Neuron (in vitro differentiated cells): ENCODE results near the gene EYA4.

Experiments
- H2AFZ ChIP-seq: one replicate; pipeline ENCODE4 v1.6.1; 2013; ENCODE audit warnings: low read depth, mild to moderate bottlenecking, inconsistent platforms, low read length, moderate library complexity
- H3K27me3 ChIP-seq: one replicate; pipeline ENCODE4 v1.6.1; 2013; ENCODE audit warnings: low read length; ENCODE audit not compliant: insufficient read depth
- H3K36me3 ChIP-seq: one replicate; pipeline ENCODE4 v1.6.1; 2013; ENCODE audit warnings: low read length; ENCODE audit not compliant: insufficient read depth
- H3K4me1 ChIP-seq: one replicate; pipeline ENCODE4 v1.6.1; 2013; ENCODE audit warnings: low read length; ENCODE audit not compliant: insufficient read depth
- H3K4me3 ChIP-seq: 2 replicates; pipeline ENCODE4 v1.5.1; 2013; ENCODE audit warnings: mild to moderate bottlenecking, low read length, moderate library complexity
- H3K9me3 ChIP-seq: one replicate; pipeline ENCODE4 v1.6.1; 2013; ENCODE audit warnings: low read length

EYA4 gene

DNA sequence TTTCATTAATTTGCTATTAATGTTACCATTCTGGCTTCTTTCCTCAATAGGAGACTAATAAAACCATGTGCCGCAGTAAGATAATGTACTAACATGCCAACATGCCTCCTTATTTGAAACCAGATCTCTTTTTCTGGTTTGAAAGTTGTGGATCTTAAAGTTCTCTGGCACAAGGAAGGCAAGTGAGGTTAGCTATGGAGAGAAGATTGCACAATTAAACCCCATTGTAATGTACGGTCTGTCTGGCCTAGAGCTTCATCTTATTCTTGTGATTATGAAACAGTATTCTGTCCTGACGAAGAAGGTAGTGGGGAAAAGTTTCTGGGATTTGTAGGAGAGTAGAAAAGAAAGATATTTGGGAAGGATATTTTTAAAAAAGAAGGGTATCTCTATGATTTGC, 68.4 kb downstream of the EYA4 start:
- H2AFZ ChIP-seq, result no peak overlapping the region
- no peak overlapping the region for H3K4me3 ChIP-seq
- no peaks in the 10 kb centered on the region for H3K36me3 ChIP-seq
- H3K27me3 ChIP-seq, result no peaks in the 10 kb centered on the region
- no peaks in the 10 kb centered on the region for H3K9me3 ChIP-seq
- no peaks in the 10 kb centered on the region for H3K4me1 ChIP-seq

DNA sequence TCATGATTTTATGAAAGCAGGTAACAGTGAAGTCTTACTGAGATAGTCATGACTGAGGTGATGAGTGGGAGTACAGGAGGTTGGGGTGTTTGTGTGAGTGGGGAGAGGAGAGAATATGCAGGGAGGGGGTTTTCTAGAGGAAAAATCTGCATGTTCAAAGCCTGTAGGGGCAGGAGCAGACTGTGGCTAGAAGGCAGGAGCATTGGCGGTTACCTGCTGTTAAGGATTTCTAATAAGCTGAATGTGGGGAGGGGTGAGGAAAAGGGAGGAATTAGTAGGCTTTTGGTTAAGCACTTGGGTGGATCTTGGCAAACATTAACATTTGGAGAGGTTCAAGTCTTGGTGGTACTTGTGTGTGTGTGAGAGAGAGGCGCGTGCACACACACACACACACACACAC, 70.8 kb downstream of the EYA4 start:
- Histone ChIP-seq H3K4me3 (no peak overlapping the region), H2AFZ (no peak overlapping the region), H3K36me3 (no peaks in the 10 kb centered on the region)

DNA sequence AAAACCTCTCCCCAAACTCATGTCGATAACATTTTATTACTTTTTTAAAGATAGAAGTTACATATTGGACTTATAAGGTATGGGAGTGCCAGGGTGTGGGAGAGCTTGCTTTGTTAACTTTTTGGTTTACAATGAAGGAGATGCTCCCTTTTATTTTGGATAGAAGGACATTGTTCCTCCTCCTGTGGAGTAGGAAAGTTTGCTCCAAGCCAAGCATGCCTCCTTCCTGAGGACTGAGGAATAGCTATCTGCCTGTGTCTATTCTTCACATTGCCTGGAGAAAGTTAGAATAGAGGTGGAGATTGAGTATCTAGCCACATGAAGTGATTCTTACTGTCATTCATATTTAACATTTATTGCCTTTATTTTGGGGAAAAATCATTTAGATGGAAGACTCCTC, 71.9 kb downstream of the EYA4 start:
- no peaks in the 10 kb centered on the region for H3K9me3 ChIP-seq
- H3K4me3 ChIP-seq, result no peak overlapping the region
- H2AFZ ChIP-seq, result no peak overlapping the region
- no peaks in the 10 kb centered on the region for H3K27me3 ChIP-seq
- H3K36me3 ChIP-seq, result no peaks in the 10 kb centered on the region
- H3K4me1 ChIP-seq, result no peaks in the 10 kb centered on the region

More for the DNA sequence above, 70.8 kb downstream of the EYA4 start:
- H3K27me3 ChIP-seq, result no peaks in the 10 kb centered on the region
- H3K4me1 ChIP-seq, result no peaks in the 10 kb centered on the region
- H3K9me3 ChIP-seq, result no peaks in the 10 kb centered on the region

DNA sequence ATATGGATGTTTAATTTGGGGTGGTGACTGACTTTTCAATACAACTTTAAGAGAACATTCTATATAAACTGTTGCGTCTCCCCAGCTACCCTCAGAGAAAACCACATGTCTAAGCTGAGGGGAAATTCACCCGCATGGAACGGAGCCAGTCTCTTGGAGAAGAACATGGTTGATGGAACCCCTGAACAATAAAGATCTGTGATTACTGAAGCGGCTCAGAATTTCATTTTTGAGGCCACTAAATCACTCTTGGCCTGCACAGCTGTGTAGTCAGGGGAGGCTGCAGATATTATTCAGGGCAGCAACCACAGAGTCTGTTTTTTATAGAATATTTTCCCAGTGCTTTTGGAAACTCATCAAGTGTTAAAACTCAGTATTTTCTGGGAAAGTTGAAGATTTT, 73.8 kb downstream of the EYA4 start:
- Histone ChIP-seq H3K36me3 (no peaks in the 10 kb centered on the region), H3K4me3 (no peak overlapping the region), H2AFZ (no peak overlapping the region), H3K9me3 (no peaks in the 10 kb centered on the region), H3K27me3 (no peaks in the 10 kb centered on the region), H3K4me1 (no peaks in the 10 kb centered on the region)

DNA sequence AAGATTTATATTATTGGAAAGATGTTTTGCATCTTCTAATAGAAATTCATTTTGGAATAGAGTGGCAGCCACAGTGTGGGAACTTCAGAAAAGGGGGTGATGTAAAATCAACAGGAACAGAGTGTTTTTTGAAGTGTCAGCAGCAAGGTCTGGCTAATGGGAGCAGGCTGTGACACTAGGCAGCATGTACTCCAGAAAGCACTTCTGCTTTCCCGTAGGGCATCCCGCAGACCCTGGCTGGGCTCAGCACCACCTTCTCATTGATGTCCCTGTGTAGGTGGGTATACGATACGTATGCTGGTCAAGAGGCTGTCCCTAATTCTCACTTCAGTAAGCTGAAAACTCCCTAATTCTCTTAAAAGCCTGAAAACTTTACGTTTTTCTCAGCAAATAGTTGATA, 74.7 kb downstream of the EYA4 start:
- no peaks in the 10 kb centered on the region for H3K9me3 ChIP-seq
- no peaks in the 10 kb centered on the region for H3K27me3 ChIP-seq
- no peaks in the 10 kb centered on the region for H3K4me1 ChIP-seq
- H3K4me3 ChIP-seq, result no peak overlapping the region
- H3K36me3 ChIP-seq, result no peaks in the 10 kb centered on the region
- H2AFZ ChIP-seq, result no peak overlapping the region

DNA sequence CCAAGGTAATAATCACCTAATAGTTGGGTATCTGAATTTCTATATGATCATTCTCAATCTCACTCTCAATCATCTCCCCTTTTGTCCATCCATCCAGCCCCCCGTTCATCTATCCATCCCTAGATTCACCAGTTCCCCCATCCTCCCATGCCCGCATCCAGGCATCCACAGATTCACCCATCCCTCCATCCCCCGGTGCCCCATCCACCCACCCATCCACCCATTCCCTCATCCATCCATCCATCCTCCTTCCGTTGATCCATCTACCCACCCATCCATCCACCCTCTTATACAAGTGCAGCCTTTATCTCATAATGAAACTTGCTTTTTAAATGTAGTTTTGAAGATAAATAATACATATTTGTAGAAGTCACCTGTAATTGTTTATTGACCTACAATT, 76.5 kb downstream of the EYA4 start:
- Histone ChIP-seq H3K27me3 (no peaks in the 10 kb centered on the region), H3K4me3 (no peak overlapping the region), H3K9me3 (no peaks in the 10 kb centered on the region), H3K36me3 (no peaks in the 10 kb centered on the region), H2AFZ (no peak overlapping the region), H3K4me1 (no peaks in the 10 kb centered on the region)

DNA sequence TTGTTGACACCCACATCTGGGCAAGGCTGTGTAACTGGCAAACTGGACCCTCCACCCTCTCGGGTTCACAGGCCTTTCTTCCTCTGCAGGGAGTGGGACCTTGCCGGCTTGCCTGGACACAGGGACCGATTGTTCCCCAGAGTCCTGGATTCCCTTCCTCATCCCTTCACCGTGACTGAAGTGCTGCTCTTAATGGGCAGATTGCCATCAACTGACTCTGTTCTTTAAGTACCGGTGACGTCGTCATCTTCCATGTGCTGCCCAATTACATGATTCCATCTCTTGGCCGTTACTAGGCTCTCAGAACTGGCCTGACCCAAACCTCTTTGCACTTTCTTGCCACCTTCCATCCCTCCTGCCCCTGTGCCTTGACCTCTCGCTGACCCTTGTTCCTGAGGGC, 85.4 kb downstream of the EYA4 start:
- no peaks in the 10 kb centered on the region for H3K9me3 ChIP-seq
- no peaks in the 10 kb centered on the region for H3K27me3 ChIP-seq
- no peaks in the 10 kb centered on the region for H3K4me1 ChIP-seq
- no peak overlapping the region for H3K4me3 ChIP-seq
- H3K36me3 ChIP-seq, result no peaks in the 10 kb centered on the region
- no peak overlapping the region for H2AFZ ChIP-seq

DNA sequence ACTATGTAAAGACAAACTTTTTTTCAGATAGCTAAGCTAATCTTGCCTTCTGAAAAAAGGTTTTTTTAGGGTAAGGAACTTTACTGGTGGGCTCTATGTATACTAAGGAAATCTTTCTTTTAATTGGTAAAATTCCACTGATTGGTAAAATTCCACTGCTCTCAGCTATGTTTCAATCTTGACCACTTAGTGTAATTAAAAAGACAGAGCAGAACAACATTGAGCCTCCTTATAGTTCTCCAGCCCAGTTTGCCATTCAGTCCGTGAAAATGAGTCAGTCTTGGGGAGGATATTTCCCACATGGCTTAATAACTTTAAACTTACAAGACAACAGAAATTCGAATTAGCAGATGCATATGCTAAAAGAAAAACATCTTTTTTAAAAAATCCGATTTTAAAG, 92.7 kb downstream of the EYA4 start:
- no peaks in the 10 kb centered on the region for H3K9me3 ChIP-seq
- no peaks in the 10 kb centered on the region for H3K27me3 ChIP-seq
- no peaks in the 10 kb centered on the region for H3K4me1 ChIP-seq
- H3K36me3 ChIP-seq, result no peaks in the 10 kb centered on the region
- no peak overlapping the region for H2AFZ ChIP-seq
- H3K4me3 ChIP-seq, result no peak overlapping the region

DNA sequence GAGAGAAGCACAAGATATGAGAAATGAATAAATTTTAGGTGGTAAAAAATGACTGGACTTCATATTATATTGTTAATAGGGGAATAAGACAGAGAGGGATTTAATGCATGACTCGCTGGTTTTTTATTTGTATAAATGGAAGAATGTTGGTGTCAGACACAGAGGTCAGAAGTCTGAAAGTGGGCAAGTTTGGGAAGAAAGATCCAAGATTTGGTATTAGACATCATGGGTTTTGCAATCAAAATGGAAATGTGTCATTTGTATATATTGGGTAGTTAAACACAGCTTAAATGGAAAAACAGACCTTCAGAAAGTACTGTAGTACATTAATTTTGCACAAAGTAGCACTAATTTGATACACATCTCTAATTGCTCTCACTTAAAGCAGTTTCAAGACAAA, 96.2 kb downstream of the EYA4 start:
- H3K9me3 ChIP-seq, result no peaks in the 10 kb centered on the region
- H3K4me3 ChIP-seq, result no peak overlapping the region
- H3K36me3 ChIP-seq, result no peaks in the 10 kb centered on the region
- H3K27me3 ChIP-seq, result no peaks in the 10 kb centered on the region
- no peaks in the 10 kb centered on the region for H3K4me1 ChIP-seq
- no peak overlapping the region for H2AFZ ChIP-seq

DNA sequence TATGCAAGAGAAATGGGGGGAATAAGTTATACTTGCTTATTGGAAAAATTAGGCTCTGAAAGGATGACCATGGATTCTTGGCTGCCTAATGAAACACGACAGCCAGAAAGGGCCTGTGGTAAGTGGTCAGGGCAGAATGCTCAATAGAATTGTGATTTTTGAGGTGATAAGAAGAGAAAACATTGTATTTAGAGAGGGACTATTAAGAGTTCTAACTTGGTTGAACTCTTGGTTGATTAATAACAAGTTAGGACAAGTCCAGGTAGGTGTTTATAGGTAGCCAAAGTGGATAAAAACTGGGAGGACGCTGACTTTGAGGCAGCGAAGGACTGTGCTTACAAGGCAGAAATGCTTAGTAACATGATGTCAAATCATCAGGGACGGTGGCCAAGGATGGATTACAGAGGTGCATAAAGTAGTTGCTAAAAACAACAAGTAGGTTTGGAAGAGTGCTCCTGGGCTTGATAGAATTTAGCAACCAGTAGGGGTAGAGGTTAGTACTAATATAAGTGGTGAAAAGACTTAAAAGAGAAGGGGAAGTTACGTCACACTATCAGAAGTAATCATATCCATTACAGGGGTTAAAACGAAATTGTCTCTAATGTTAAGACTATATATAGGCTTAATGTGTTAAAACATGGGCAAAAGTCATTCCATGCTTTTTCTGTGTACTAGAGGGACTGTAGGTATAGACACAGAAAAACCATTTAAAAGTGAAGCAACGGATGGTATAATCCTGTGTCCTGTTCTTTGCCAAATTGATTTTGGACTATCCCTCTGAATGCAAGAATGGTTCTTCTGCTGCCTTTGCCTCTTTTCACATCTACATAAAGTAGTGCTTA, 98.6 kb downstream of the EYA4 start:
- Histone ChIP-seq H2AFZ (no peak overlapping the region), H3K9me3 (no peaks in the 10 kb centered on the region), H3K4me1 (no peaks in the 10 kb centered on the region), H3K27me3 (no peaks in the 10 kb centered on the region), H3K4me3 (no peak overlapping the region), H3K36me3 (no peaks in the 10 kb centered on the region)

DNA sequence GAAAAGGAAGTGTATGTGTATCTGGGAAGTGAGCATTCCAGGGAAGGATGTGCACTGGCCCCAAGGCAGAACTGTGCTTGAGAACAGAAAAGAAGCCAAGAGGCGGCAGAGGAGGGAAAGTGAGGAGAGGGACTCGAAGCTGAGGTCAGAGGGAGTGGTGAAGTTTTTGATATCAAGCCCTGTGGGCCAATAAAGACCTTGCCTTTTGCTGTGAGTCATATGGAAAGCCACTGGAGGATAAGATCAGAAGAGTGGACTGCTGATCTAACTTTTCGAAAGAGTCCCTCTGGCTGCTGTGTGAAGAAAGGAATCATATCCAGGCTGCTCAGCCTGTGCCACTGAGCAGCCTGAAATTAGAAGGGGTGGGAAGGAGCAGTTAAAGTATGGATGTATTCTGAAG, 99.4 kb downstream of the EYA4 start:
- H3K36me3 ChIP-seq, result no peaks in the 10 kb centered on the region
- H3K9me3 ChIP-seq, result no peaks in the 10 kb centered on the region
- H3K27me3 ChIP-seq, result no peaks in the 10 kb centered on the region
- H3K4me1 ChIP-seq, result no peaks in the 10 kb centered on the region
- H2AFZ ChIP-seq, result no peak overlapping the region
- H3K4me3 ChIP-seq, result no peak overlapping the region

DNA sequence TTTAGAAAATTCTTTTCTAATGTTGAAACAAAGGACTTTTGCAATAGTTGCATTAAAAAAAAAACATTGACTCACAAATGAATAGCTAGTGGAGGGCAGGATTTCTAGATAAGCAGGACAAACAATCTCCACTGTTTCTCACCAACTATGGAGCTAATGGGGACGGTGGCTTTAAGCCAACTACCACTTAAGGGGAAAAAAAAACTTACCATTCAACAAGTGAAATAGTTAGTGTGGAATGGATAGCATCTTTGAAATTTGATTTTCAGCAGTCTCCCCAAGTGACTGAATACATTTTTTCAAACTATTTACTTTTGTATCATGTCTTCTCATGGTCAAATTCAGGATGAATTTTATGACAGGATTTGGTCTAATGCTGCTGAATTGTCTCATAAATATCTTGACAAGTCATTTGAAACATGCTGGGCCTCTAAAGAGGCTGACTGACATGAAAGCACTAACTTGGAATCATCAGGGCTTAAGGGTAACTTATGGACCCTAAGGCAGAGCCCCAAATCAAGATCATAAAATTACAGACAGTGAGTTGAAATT, 100.5 kb downstream of the EYA4 start:
- H3K9me3 ChIP-seq, result no peaks in the 10 kb centered on the region
- no peak overlapping the region for H3K4me3 ChIP-seq
- no peak overlapping the region for H2AFZ ChIP-seq
- H3K4me1 ChIP-seq, result no peaks in the 10 kb centered on the region
- H3K36me3 ChIP-seq, result no peaks in the 10 kb centered on the region
- H3K27me3 ChIP-seq, result no peaks in the 10 kb centered on the region

DNA sequence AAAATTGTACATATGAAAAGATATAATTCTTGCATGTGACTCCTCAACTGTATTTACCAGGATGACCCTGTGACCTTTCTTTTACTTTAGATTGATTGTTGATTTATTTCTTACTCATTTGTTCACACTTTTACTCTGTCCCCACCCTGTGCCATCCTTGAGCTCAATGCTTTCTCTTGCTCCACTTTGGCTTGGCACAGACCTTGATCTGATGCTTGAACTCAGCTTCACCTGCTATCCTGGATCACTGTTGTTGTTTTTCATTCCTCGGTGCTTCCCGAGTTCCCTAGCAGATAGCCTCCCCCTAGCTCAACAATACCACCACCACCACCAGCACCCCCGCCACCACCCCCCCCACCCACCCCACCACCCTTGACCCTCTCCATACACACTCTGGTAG, 102.1 kb downstream of the EYA4 start:
- no peaks in the 10 kb centered on the region for H3K4me1 ChIP-seq
- no peaks in the 10 kb centered on the region for H3K27me3 ChIP-seq
- no peak overlapping the region for H3K4me3 ChIP-seq
- H2AFZ ChIP-seq, result no peak overlapping the region
- no peaks in the 10 kb centered on the region for H3K9me3 ChIP-seq
- H3K36me3 ChIP-seq, result no peaks in the 10 kb centered on the region

DNA sequence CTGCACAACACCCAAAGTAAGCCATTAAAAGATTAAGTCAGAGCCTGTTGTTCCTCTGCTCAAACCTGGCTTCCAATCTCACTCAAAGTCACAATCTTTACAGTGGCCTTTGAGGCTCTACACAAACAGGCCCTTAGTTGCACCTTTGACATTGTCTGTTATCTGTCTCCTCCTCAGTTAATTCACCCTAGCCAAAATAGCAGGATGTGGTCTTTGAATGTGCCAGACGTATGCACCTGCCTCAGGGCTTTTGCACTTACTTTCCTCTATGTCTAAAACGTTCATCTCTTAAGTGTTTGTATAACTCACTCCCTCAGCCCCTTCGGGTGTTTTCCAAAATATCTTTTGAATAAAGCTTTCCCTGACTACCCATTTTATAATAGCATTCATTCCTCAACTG, 107.7 kb downstream of the EYA4 start:
- no peak overlapping the region for H2AFZ ChIP-seq
- H3K36me3 ChIP-seq, result no peaks in the 10 kb centered on the region
- H3K27me3 ChIP-seq, result no peaks in the 10 kb centered on the region
- H3K9me3 ChIP-seq, result no peaks in the 10 kb centered on the region
- no peaks in the 10 kb centered on the region for H3K4me1 ChIP-seq
- H3K4me3 ChIP-seq, result no peak overlapping the region
